SK-N-SH treated with all-trans-retinoic acid at 6 μM for 48 hours (cell line): ENCODE data around the gene RAD51B.

Source experiments
- ATAC-seq: fragments of 200-7000 bp; cut with Tn5 transposase; 3 replicates; pipeline ENCODE4 v1.9.1; 2020; ENCODE audit warnings: mild to moderate bottlenecking, moderate library complexity
- ARNTL ChIP-seq: fragments of 450-650 bp; formaldehyde crosslinking; IDR thresholded peaks from 2 replicates; pipeline ENCODE4 v1.5.0; 2020; ENCODE audit warnings: low read depth, mild to moderate bottlenecking, moderate library complexity, borderline replicate concordance
- CREB5 ChIP-seq: fragments of 250-450 bp; sonication (Bioruptor Pico); IDR thresholded peaks from 2 replicates; pipeline ENCODE4 v1.5.1; 2020; ENCODE audit warnings: low read depth, mild to moderate bottlenecking, moderate library complexity
- CSDC2 ChIP-seq: fragments of 250-450 bp; sonication (Bioruptor Pico); IDR thresholded peaks from 2 replicates; pipeline ENCODE4 v1.5.0; 2020; ENCODE audit warnings: mild to moderate bottlenecking, moderate library complexity
- CSRNP3 ChIP-seq: fragments of 250-450 bp; sonication (Bioruptor Pico); IDR thresholded peaks from 2 replicates; pipeline ENCODE4 v1.5.1; 2021; ENCODE audit warnings: mild to moderate bottlenecking, moderate library complexity
- ESRRG ChIP-seq: fragments of 250-450 bp; sonication (Bioruptor Pico); IDR thresholded peaks from 2 replicates; pipeline ENCODE4 v1.6.1; 2021; ENCODE audit warnings: mild to moderate bottlenecking
- GLIS3 ChIP-seq: fragments of 250-450 bp; sonication (Bioruptor Pico); IDR thresholded peaks from 2 replicates; pipeline ENCODE4 v1.5.0; 2020; ENCODE audit warnings: mild to moderate bottlenecking, moderate library complexity
- ISL1 ChIP-seq: fragments of 250-450 bp; sonication (Bioruptor Pico); IDR thresholded peaks from 2 replicates; pipeline ENCODE4 v2.1.2; 2022; ENCODE audit warnings: mild to moderate bottlenecking, moderate library complexity
- OSR1 ChIP-seq: fragments of 250-450 bp; sonication (Bioruptor Pico); IDR thresholded peaks from 2 replicates; pipeline ENCODE4 v1.8.0; 2022; ENCODE audit warnings: moderate library complexity, mild to moderate bottlenecking, inconsistent platforms
- PPARA ChIP-seq: fragments of 250-450 bp; sonication (Bioruptor Pico); IDR thresholded peaks from 2 replicates; pipeline ENCODE4 v1.5.0; 2020; ENCODE audit warnings: mild to moderate bottlenecking, borderline replicate concordance
- RARB ChIP-seq: fragments of 250-450 bp; sonication (Bioruptor Pico); IDR thresholded peaks from 2 replicates; pipeline ENCODE4 v1.8.0; 2021; ENCODE audit warnings: mild to moderate bottlenecking, moderate library complexity
- SNAI2 ChIP-seq: fragments of 250-450 bp; sonication (Bioruptor Pico); IDR thresholded peaks from 2 replicates; pipeline ENCODE4 v1.5.0; 2020; ENCODE audit warnings: mild to moderate bottlenecking, moderate library complexity
- TCF4 ChIP-seq: fragments of 250-450 bp; sonication (Bioruptor Pico); IDR thresholded peaks from 2 replicates; pipeline ENCODE4 v1.8.0; 2021; ENCODE audit warnings: mild to moderate bottlenecking, moderate library complexity, borderline replicate concordance
- ZFP30 ChIP-seq: fragments of 450-650 bp; formaldehyde crosslinking; IDR thresholded peaks from 2 replicates; pipeline ENCODE4 v1.5.0; 2022; ENCODE audit warnings: mild to moderate bottlenecking, moderate library complexity
- ZNF70 ChIP-seq: fragments of 450-650 bp; formaldehyde crosslinking; IDR thresholded peaks from 2 replicates; pipeline ENCODE4 v1.5.0; 2020; ENCODE audit warnings: mild to moderate bottlenecking, moderate library complexity
- ZNF8 ChIP-seq: fragments of 450-650 bp; formaldehyde crosslinking; IDR thresholded peaks from 2 replicates; pipeline ENCODE4 v1.5.0; 2020; ENCODE audit warnings: mild to moderate bottlenecking, moderate library complexity
- TF ChIP-seq, protein P1 (sequence below): fragments of 250-450 bp; sonication (Bioruptor Pico); IDR thresholded peaks from 2 replicates; pipeline ENCODE4 v1.8.0; 2020; ENCODE audit warnings: mild to moderate bottlenecking, moderate library complexity, borderline replicate concordance
- TF ChIP-seq, protein P2 (sequence below): fragments of 250-450 bp; sonication (Bioruptor Pico); IDR thresholded peaks from 2 replicates; pipeline ENCODE4 v1.5.0; 2020; ENCODE audit warnings: mild to moderate bottlenecking, moderate library complexity

The RAD51B gene

DNA sequence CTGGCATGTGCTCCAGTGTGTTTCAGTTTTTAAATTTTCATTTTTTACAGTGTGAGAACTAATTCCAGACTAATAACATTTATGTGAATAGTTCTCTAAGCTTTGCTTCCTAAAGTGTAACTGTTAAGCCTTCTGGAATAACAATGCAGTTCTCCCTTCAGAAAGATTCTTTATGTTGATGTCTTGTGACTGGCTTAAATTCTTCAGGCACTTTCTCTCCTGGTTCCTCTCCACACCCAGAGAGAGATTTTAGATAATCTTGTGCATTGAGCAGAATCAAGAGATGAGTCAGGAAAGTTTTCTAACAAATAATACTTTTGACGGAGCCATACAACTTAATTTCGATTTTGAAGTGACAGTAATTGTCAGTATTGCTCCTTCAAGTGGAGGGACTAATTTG, 118.5 kb downstream of the RAD51B start:
- no peak for ATAC-seq
- TF ChIP-seq ISL1 (CRISPR knock-in tag), result 0 out of 2 replicates have a peak, but pooled peaks have one; percentile 8
- TF ChIP-seq ZNF70 (CRISPR knock-in tag), result no peak
- TF ChIP-seq, protein P1, sequence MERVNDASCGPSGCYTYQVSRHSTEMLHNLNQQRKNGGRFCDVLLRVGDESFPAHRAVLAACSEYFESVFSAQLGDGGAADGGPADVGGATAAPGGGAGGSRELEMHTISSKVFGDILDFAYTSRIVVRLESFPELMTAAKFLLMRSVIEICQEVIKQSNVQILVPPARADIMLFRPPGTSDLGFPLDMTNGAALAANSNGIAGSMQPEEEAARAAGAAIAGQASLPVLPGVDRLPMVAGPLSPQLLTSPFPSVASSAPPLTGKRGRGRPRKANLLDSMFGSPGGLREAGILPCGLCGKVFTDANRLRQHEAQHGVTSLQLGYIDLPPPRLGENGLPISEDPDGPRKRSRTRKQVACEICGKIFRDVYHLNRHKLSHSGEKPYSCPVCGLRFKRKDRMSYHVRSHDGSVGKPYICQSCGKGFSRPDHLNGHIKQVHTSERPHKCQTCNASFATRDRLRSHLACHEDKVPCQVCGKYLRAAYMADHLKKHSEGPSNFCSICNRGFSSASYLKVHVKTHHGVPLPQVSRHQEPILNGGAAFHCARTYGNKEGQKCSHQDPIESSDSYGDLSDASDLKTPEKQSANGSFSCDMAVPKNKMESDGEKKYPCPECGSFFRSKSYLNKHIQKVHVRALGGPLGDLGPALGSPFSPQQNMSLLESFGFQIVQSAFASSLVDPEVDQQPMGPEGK (CRISPR knock-in tag), result no peak
- TF ChIP-seq TCF4 (CRISPR knock-in tag), result no peak
- TF ChIP-seq CREB5 (CRISPR knock-in tag), result no peak
- no peak for TF ChIP-seq SNAI2 (CRISPR knock-in tag)
- TF ChIP-seq ARNTL (CRISPR knock-in tag), result no peak
- TF ChIP-seq ESRRG, result no peak

- no peak for TF ChIP-seq ZFP30 (CRISPR knock-in tag)
- TF ChIP-seq, all 23 proteins: peak for 0
These were observed 121.2 kb downstream of the RAD51B start for GRCh38 chr14:67940486-67941455.

GRCh38 chr14:67941456-67942018, 122.0 kb downstream of the RAD51B start:
- ATAC-seq, result peak; percentile 62
- TF ChIP-seq ESRRG (no peak), ZFP30 (CRISPR knock-in tag) (no peak), PPARA (CRISPR knock-in tag) (no peak), GLIS3 (CRISPR knock-in tag) (no peak), OSR1 (no peak), ARNTL (CRISPR knock-in tag) (no peak)

More at GRCh38 chr14:67940486-67941455, 121.2 kb downstream of the RAD51B start:
- peak; percentile 69 for ATAC-seq

DNA sequence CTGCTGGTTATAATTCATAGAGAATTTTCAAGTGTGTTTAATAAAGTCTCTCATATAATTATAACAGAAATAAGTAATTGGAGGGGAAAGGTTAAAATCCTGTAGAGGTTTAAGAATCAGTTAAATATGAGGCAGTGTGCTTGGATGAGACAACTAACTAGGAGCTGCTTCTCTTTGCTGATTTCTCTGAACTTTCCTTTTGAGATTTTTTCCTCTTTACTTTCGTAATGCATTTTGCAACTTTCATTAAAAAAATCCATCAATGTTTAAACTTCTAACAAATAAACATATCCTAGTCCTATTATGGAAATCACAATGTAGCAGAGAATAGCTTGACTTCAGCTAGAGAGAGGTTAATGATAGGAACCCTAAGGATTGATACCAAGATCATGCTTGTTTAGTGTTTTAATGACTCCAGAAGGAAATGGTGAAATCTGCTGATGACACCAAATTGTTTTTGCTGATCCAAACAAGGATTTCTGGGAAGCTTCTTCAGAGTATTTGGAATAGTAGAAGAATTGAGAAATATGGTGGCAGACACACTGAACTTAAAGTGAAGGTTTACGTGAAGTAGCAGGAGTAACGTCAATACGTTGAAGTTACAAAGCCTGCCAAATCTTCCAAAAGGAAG, 122.6 kb downstream of the RAD51B start:
- no peak for ATAC-seq
- TF ChIP-seq CSDC2 (no peak), RARB (CRISPR knock-in tag) (no peak), SNAI2 (CRISPR knock-in tag) (no peak), ESRRG (no peak), ZNF70 (CRISPR knock-in tag) (no peak)

DNA sequence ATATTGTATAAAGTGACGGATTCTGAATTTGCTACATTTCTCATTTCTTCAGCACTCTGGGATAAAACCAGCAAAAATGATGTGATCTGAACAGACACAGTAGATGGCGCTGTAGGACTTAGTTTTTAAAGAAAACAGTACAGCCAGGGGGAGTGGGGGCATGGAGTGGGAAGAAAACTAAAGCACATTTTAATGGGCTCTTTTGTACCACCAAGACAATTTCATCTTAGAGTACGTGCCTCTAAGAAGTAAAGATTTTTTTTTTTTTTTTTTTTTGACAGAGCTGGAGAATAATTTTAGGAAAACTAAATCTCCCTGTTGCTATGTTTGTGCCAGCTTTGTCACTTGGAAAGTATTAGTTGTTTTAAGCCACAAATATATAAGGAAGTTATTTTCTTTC, 124.4 kb downstream of the RAD51B start:
- peak; percentile 75 for ATAC-seq
- TF ChIP-seq ZNF8 (no peak), PPARA (CRISPR knock-in tag) (no peak), ISL1 (CRISPR knock-in tag) (no peak), GLIS3 (CRISPR knock-in tag) (no peak), CSRNP3 (CRISPR knock-in tag) (no peak), ZNF70 (CRISPR knock-in tag) (no peak), ZFP30 (CRISPR knock-in tag) (no peak), CREB5 (CRISPR knock-in tag) (no peak)
- TF ChIP-seq, protein P2, sequence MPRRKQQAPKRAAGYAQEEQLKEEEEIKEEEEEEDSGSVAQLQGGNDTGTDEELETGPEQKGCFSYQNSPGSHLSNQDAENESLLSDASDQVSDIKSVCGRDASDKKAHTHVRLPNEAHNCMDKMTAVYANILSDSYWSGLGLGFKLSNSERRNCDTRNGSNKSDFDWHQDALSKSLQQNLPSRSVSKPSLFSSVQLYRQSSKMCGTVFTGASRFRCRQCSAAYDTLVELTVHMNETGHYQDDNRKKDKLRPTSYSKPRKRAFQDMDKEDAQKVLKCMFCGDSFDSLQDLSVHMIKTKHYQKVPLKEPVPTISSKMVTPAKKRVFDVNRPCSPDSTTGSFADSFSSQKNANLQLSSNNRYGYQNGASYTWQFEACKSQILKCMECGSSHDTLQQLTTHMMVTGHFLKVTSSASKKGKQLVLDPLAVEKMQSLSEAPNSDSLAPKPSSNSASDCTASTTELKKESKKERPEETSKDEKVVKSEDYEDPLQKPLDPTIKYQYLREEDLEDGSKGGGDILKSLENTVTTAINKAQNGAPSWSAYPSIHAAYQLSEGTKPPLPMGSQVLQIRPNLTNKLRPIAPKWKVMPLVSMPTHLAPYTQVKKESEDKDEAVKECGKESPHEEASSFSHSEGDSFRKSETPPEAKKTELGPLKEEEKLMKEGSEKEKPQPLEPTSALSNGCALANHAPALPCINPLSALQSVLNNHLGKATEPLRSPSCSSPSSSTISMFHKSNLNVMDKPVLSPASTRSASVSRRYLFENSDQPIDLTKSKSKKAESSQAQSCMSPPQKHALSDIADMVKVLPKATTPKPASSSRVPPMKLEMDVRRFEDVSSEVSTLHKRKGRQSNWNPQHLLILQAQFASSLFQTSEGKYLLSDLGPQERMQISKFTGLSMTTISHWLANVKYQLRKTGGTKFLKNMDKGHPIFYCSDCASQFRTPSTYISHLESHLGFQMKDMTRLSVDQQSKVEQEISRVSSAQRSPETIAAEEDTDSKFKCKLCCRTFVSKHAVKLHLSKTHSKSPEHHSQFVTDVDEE, result no peak
- TF ChIP-seq, all 23 proteins: peak for 0
